ENCODE results near the gene HNRNPM. TPM values are rescaled to one million over a fixed set of nuclear protein-coding genes. Genes with fewer than 3 reads are reported as not detected.

Gene HNRNPM
- polyA plus RNA-seq, 3 donors = 352 to 459 (median 415) TPM

- no peak for DNase-seq (ENCODE audit: extremely low read depth in 1 of 11, low read depth in 9 of 11, low spot score in 4 of 11)
Observed at GRCh38 chr19:8519388-8519787, 74.6 kb downstream of the HNRNPM start.

- no peak for DNase-seq (ENCODE audit: extremely low read depth in 1 of 11, low read depth in 9 of 11, low spot score in 4 of 11)
Observed at GRCh38 chr19:8525401-8525684, 80.6 kb downstream of the HNRNPM start.

DNA sequence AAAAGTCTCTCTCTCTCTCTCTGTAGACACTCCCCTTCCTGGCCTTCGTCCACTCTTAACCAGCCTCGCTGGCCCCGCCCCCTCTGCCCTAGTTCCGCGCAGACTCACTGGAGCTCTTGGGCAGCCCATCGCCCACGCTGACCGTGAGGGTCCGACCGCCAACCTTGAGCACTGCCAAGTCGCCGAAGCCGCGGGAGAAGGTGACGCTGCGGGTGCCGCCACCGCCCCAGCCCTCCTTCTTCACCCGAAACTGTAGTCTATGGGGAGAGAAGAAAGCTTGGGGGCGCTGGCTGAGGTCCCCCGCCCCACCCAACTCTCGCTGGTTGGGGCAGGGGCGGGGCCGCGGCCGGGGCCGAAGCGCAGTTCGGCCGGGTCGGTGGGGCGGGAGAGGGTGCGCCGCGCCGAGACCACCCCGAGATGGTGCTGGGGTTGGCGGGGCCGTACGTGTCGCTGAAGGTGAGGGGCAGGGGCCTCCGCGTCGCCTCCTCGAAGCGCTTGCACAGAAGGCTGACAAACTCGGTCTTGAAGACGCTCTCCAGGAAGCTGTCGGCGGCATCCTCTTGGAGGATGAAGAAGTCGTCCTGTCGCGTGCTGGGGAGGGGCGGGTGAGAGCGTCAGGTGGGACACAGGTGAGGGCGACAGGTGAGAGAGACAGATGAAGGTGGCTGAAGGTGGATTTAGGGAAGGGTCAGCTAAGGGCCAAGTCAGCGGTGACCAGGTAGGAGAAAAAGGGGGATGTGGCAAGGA is 81.7 kb downstream of the HNRNPM start:
- DNase-seq (ENCODE audit: extremely low read depth in 1 of 11, low read depth in 9 of 11, low spot score in 4 of 11) = peak; percentile 82 to 94 (median 89)

DNA sequence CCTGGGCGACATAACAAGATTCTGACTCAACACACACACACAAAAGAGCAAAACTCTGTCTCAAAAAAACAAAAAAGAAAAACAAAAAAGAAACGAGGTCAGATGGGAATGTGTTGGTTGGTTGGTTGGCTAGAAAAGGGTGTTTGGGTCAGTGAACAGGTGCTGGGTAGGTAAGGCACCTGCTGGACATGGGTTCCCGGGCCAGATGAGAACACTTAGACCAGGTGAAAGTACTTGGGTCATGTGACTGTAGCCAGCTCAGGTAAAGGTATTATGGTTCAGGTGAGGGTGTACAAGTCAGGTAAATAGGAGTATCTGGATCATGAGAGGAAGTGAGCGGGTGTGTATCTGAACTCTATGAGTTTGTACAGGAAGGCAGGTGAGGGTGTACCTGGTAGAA is 83.7 kb downstream of the HNRNPM start:
- no peak for DNase-seq (ENCODE audit: extremely low read depth in 1 of 11, low read depth in 9 of 11, low spot score in 4 of 11)

DNA sequence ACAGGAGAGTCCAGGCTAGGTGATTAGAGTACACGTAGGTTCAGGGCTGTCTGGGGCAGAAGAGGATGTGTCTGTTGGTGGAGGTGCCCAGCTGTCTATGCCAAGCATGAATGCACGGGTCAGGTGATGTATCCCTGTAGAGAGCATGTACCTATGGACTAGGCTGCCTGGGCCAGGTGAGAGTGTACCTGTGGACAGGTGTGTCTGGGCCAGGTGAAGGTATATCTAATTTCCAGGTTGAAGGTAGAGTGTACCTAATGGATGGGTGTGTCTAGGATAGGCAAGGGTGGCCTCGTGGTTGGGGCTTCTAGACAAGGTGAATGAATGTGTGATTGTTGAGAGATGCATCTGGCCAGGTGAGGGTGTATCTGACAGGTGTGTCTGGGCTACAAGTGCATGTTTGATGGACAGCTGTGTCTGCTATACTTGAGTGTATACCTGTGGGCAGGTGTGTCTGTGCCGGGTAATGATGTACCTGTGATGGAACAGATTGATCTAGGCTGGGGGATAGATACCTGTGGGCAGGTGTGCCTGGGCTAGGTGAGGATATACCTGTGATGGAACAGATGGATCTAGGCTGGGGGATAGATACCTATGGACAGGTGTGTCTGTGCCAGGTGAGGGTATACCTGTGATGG is 84.7 kb downstream of the HNRNPM start:
- no peak for DNase-seq (ENCODE audit: extremely low read depth in 1 of 11, low read depth in 9 of 11, low spot score in 4 of 11)

DNA sequence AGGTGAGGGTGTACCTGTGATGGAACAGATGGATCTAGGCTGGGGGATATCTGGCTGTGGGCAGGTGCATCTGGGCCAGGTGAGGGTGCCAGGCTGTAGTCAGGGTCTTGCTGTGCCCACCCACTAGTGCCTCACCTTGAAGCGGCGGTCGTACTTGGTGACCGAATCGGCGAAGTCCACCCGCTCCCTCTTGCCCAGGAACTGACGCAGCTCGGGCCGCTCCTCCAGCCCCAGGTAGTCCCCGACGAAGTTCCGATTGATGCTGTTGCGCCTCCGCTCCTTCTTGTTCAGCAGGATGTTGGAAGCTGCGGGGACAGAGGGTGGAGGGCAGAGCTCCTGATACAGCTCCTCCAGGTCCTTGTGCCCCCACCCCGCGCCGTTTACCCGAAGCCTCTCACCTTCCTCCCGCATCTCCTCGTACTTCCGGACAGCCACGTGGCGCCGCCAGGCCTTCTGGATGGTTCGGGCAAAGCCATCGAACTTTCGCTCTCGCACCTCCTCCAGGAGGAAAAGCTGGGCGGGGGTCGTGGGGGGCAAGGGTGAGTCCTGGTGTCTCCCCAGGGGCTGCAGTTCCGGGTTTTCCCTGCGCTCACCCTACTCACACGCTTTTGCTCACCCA is 85.4 kb downstream of the HNRNPM start:
- DNase-seq (ENCODE audit: extremely low read depth in 1 of 11, low read depth in 9 of 11, low spot score in 4 of 11) = no peak

GRCh38 chr19:8531470-8531869 is 86.7 kb downstream of the HNRNPM start:
- no peak for DNase-seq (ENCODE audit: extremely low read depth in 1 of 11, low read depth in 9 of 11, low spot score in 4 of 11)

DNA sequence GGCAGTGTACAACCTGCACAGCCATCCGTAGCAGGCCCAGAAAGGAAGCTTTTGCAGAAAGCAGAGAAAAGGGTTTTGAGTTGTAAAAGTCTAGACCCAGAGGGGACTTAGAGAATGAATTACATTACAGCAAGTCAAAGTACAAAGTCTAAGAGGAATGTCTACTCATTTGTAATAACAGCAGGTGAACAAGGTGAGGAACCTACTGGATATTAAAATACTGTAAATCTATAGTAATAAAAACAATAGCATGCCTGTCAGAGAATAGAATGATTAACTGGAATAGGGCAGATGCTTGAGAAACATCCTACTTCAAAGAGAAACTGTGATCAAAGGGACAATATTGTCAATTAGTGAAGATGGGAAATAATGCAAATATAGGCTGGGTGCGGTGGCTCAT is 87.5 kb downstream of the HNRNPM start:
- DNase-seq (ENCODE audit: extremely low read depth in 1 of 11, low read depth in 9 of 11, low spot score in 4 of 11) = no peak

GRCh38 chr19:8536282-8536681 is 91.5 kb downstream of the HNRNPM start:
- DNase-seq (ENCODE audit: extremely low read depth in 1 of 11, low read depth in 9 of 11, low spot score in 4 of 11) = no peak

DNA sequence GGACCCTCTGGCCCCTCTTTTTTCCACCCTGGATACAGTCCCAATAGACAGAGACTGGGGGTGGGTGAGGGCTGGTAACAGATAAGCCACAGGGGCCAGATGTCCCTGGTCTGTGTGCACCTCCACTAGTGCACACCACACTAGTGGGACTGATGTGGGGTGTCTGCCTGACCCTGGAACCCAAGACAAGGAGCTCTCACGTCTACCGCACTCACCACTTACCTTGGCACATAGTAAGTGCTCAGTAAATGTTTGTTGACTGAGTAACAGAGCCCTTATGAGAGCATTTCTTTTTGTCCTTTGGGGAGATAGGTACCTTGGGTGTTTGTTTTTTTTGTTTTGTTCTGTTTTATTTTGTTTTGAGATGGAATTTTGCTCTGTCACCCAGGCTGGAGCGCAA is 92.3 kb downstream of the HNRNPM start:
- DNase-seq (ENCODE audit: extremely low read depth in 1 of 11, low read depth in 9 of 11, low spot score in 4 of 11) = no peak

Other genes starting within 250 kb of the HNRNPM start
- 10 to 100 TPM; 31.8 to 55.9 (median 43.8) TPM for gene CERS4, start 235.6 kb upstream of the HNRNPM start, polyA plus RNA-seq (ENCODE audit: insufficient read length in 3 of 3)
- 10 to 100 TPM; 23.8 to 44.1 (median 39.7) TPM for gene CD320, start 136.6 kb upstream of the HNRNPM start, polyA plus RNA-seq (ENCODE audit: insufficient read length in 3 of 3)
- gene NDUFA7, start 123.6 kb upstream of the HNRNPM start, polyA plus RNA-seq (ENCODE audit: insufficient read length in 3 of 3) = 10 to 100 TPM; 38.0 to 55.0 (median 52.7) TPM
- gene RPS28, start 123.5 kb upstream of the HNRNPM start, polyA plus RNA-seq (ENCODE audit: insufficient read length in 3 of 3) = 100 to 1,000 TPM; 328 to 611 (median 520) TPM
- gene KANK3, start 101.7 kb upstream of the HNRNPM start, polyA plus RNA-seq (ENCODE audit: insufficient read length in 3 of 3) = 10 to 100 TPM in 2 of 3 donors, 1 to 10 TPM in 1; 5.9 to 15.5 (median 14.2) TPM
- 1 to 10 TPM; 2.6 to 3.9 (median 3.1) TPM for gene ANGPTL4, start 80.8 kb upstream of the HNRNPM start, polyA plus RNA-seq (ENCODE audit: insufficient read length in 3 of 3)
- gene RAB11B, start 54.6 kb upstream of the HNRNPM start, polyA plus RNA-seq (ENCODE audit: insufficient read length in 3 of 3) = 100 to 1,000 TPM; 122 to 168 (median 165) TPM
- 10 to 100 TPM; 12.7 to 16.5 (median 16.0) TPM for gene MARCHF2, start 31.7 kb upstream of the HNRNPM start, polyA plus RNA-seq (ENCODE audit: insufficient read length in 3 of 3)
- 1 to 10 TPM; 1.5 to 3.2 (median 1.7) TPM for gene PRAM1, start 57.7 kb downstream of the HNRNPM start, polyA plus RNA-seq (ENCODE audit: insufficient read length in 3 of 3)
- 10 to 100 TPM; 20.4 to 30.7 (median 25.0) TPM for gene ZNF414, start 69.2 kb downstream of the HNRNPM start, polyA plus RNA-seq (ENCODE audit: insufficient read length in 3 of 3)
- gene MYO1F, start 132.5 kb downstream of the HNRNPM start, polyA plus RNA-seq (ENCODE audit: insufficient read length in 3 of 3) = 10 to 100 TPM in 1 of 3 donors, 1 to 10 TPM in 2; 3.7 to 10.5 (median 5.5) TPM
- 10 to 100 TPM; 30.0 to 51.8 (median 45.0) TPM for gene ADAMTS10, start 165.7 kb downstream of the HNRNPM start, polyA plus RNA-seq (ENCODE audit: insufficient read length in 3 of 3)
- not detected for gene NFILZ, start 185.7 kb downstream of the HNRNPM start, polyA plus RNA-seq (ENCODE audit: insufficient read length in 3 of 3)

Data from renal cortex interstitium (tissue), 11 donors.